Ammon's horn (tissue), 1 donor: ENCODE results near the gene KIF1A.

ENCODE experiments used
- DNase-seq: peaks from one replicate; pipeline ENCODE4 v3.0.0-alpha.2; 2016; ENCODE audit warnings: low spot score

The KIF1A gene

GRCh38 chr2:240719676-240720545 lies 100.1 kb downstream of the KIF1A start:
- no peak for DNase-seq

GRCh38 chr2:240718896-240719490 lies 101.0 kb downstream of the KIF1A start:
- DNase-seq = no peak

- DNase-seq = no peak
These were observed 102.1 kb downstream of the KIF1A start for GRCh38 chr2:240717681-240718581.

- DNase-seq = no peak
These were observed 102.8 kb downstream of the KIF1A start for GRCh38 chr2:240717181-240717641.

GRCh38 chr2:240716130-240716798 lies 103.8 kb downstream of the KIF1A start:
- DNase-seq = no peak

- DNase-seq = no peak
These were observed 105.0 kb downstream of the KIF1A start for GRCh38 chr2:240714747-240715725.

- DNase-seq = no peak
These were observed 105.9 kb downstream of the KIF1A start for GRCh38 chr2:240713928-240714746.

GRCh38 chr2:240713071-240713927 lies 106.7 kb downstream of the KIF1A start:
- DNase-seq = no peak

- no peak for DNase-seq
These were observed 107.9 kb downstream of the KIF1A start for GRCh38 chr2:240712121-240712520.

GRCh38 chr2:240711701-240712100 lies 108.3 kb downstream of the KIF1A start:
- DNase-seq = no peak

GRCh38 chr2:240711296-240711695 lies 108.7 kb downstream of the KIF1A start:
- no peak for DNase-seq

- DNase-seq = no peak
These were observed 111.6 kb downstream of the KIF1A start for GRCh38 chr2:240708457-240708856.

GRCh38 chr2:240707821-240708220 lies 112.2 kb downstream of the KIF1A start:
- no peak for DNase-seq

GRCh38 chr2:240707043-240707756 lies 112.8 kb downstream of the KIF1A start:
- no peak for DNase-seq

GRCh38 chr2:240705204-240705791 lies 114.7 kb downstream of the KIF1A start:
- no peak for DNase-seq

- DNase-seq = no peak
These were observed 115.4 kb downstream of the KIF1A start for GRCh38 chr2:240704651-240705050.
